HepG2 (cell line): ENCODE results near the gene CMTM4. TPM values are rescaled to one million over a fixed set of nuclear protein-coding genes. Genes with fewer than 3 reads are reported as not detected.
A peak's percentile ranks its signal among the peaks of the same experiment; 100 is the strongest.

Experiments
- CHD2 ChIP-seq: IDR thresholded peaks from 2 replicates; pipeline ENCODE4 v1.6.1; 2011; ENCODE audit warnings: low read depth, low read length, improper control_type of control experiment
- E2F5 ChIP-seq: sonication (generic); formaldehyde crosslinking; conservative IDR thresholded peaks from 2 replicates; pipeline ENCODE4 v1.4.0; 2020; ENCODE audit warnings: missing genetic modification reagents
- GATAD2A ChIP-seq: IDR thresholded peaks from 2 replicates; pipeline ENCODE4 v1.6.1; 2016
- HOXD1 ChIP-seq: sonication (generic); formaldehyde crosslinking; IDR thresholded peaks from 2 replicates; pipeline ENCODE4 v1.5.0; 2020; ENCODE audit warnings: missing genetic modification reagents
- IRF9 ChIP-seq: sonication (generic); formaldehyde crosslinking; IDR thresholded peaks from 2 replicates; pipeline ENCODE4 v1.8.0; 2022; ENCODE audit warnings: missing genetic modification reagents, mild to moderate bottlenecking, borderline replicate concordance
- KDM1A ChIP-seq: IDR thresholded peaks from 2 replicates; pipeline ENCODE4 v1.6.1; 2016; ENCODE audit warnings: missing compliant biosample characterization
- MYPOP ChIP-seq: sonication (generic); formaldehyde crosslinking; IDR thresholded peaks from 2 replicates; pipeline ENCODE4 v1.8.1; 2023; ENCODE audit warnings: mild to moderate bottlenecking, moderate library complexity, missing genetic modification reagents
- PHF8 ChIP-seq: sonication (generic); formaldehyde crosslinking; IDR thresholded peaks from 2 replicates; pipeline ENCODE4 v1.5.0; 2020; ENCODE audit warnings: missing genetic modification reagents
- TBX3 ChIP-seq: fragments of 450-650 bp; IDR thresholded peaks from 2 replicates; pipeline ENCODE4 v1.6.1; 2017; ENCODE audit warnings: antibody characterized with exemption, mild to moderate bottlenecking, inconsistent platforms, borderline replicate concordance
- ZBTB20 ChIP-seq: sonication (generic); formaldehyde crosslinking; IDR thresholded peaks from 2 replicates; pipeline ENCODE4 v1.8.1; 2023; ENCODE audit warnings: missing genetic modification reagents, low read depth, mild to moderate bottlenecking, borderline replicate concordance
- ZBTB7B ChIP-seq: sonication (generic); formaldehyde crosslinking; IDR thresholded peaks from 2 replicates; pipeline ENCODE4 v1.4.0; 2020; ENCODE audit warnings: missing genetic modification reagents
- ZFY ChIP-seq: sonication (generic); formaldehyde crosslinking; IDR thresholded peaks from 2 replicates; pipeline ENCODE4 v1.4.0; 2020; ENCODE audit warnings: missing genetic modification reagents
- ZHX1 ChIP-seq: sonication (generic); formaldehyde crosslinking; IDR thresholded peaks from 2 replicates; pipeline ENCODE4 v1.8.1; 2022; ENCODE audit warnings: low read depth, mild to moderate bottlenecking, missing genetic modification reagents
- ZNF501 ChIP-seq: sonication (generic); formaldehyde crosslinking; IDR thresholded peaks from 2 replicates; pipeline ENCODE4 v1.5.1; 2020; ENCODE audit warnings: mild to moderate bottlenecking, moderate library complexity, missing genetic modification reagents
- ZNF607 ChIP-seq: sonication (generic); formaldehyde crosslinking; IDR thresholded peaks from 2 replicates; pipeline ENCODE4 v1.5.1; 2020; ENCODE audit warnings: missing genetic modification reagents, mild to moderate bottlenecking, borderline replicate concordance
- ZNF777 ChIP-seq: sonication (generic); formaldehyde crosslinking; IDR thresholded peaks from 2 replicates; pipeline ENCODE4 v1.4.0; 2020; ENCODE audit warnings: missing genetic modification reagents
- ZNF782 ChIP-seq: sonication (generic); formaldehyde crosslinking; IDR thresholded peaks from 2 replicates; pipeline ENCODE4 v1.4.0; 2020; ENCODE audit warnings: missing genetic modification reagents, mild to moderate bottlenecking, borderline replicate concordance
- ZNF800 ChIP-seq: sonication (generic); formaldehyde crosslinking; IDR thresholded peaks from 2 replicates; pipeline ENCODE4 v1.4.0; 2020; ENCODE audit warnings: missing genetic modification reagents
- polyA plus RNA-seq, 8 experiments: library from polyadenylated mRNA; depleted of rRNA in 3 of 8; stranded (reverse) in 7 of 8; unstranded in 1 of 8; fragments of >200 nt; fragmentation: Illumina TruSeq in 4 of 8; extraction: Trizol in 4 of 8; gene quantifications; 2 replicates each; pipeline versions ENCODE4 v1.2.1 to v1.2.3, GENCODE V29; 2011 to 2016; ENCODE audit warnings: low read depth in 4 of 8, missing spikeins in 1 of 8, mixed read lengths in 1 of 8; ENCODE audit not compliant: insufficient read depth in 1 of 8
- total RNA-seq, 5 experiments: library from RNA; depleted of rRNA; stranded (reverse); fragments of >200 nt; fragmentation: Illumina TruSeq; extraction: Trizol; gene quantifications; 2 replicates each; pipeline ENCODE4 v1.2.3, GENCODE V29; 2016; ENCODE audit warnings: low read depth in 1 of 5
- TF ChIP-seq, protein P1 (sequence below): sonication (generic); formaldehyde crosslinking; IDR thresholded peaks from 2 replicates; pipeline ENCODE4 v1.4.0; 2020; ENCODE audit warnings: mild to moderate bottlenecking, missing genetic modification reagents, borderline replicate concordance

CMTM4 gene
- total and polyA plus RNA-seq, 2 of the 13 experiments (the other 11 are each of a cell fraction or from before 2014, with no cell fraction given) = 32.0 to 36.3 TPM

DNA sequence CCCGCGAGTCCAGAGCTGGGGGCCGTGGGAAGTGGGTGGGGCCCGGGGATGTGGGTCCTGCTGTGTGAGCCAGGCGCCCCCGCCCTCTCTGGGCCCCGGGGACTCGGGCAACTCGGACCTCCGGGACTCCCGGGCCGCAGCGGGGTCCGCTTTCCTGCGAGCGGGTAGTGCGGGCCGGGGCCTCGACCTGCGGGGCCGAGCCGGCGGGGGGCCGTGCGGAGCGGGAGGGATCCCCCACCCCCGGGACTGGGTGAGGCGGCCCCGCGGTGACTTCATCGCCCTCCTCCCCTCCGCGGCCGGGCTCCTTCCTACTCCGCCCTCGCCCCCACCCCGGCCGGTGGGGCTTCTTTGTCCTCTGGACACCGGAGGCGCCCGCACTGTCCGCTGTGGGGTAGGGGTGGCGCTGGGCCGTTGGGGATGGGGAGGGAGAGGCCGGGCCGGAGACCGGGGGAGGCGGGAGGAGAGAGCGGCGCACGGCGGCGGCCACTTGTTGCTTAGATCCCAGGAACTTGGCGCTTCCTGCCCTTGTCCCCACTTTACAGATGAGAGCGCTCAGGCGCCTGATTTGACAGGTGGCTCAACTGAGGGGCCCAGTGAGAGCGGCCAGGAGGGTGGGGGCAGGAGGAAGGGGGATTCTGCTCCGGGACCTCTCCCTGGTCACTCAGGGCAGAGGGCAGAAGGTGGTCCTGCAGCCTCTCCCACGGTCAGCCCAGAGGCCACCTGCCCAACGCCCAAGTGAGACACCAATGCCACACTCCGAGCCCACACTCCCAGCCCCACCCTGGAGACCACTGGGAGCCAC lies 91.2 kb downstream of the CMTM4 start (continued):
- TF ChIP-seq IRF9 (CRISPR knock-in tag) (peak; percentile 12; the same call in 1 of the 2 replicates), ZNF800 (CRISPR knock-in tag) (no peak), ZNF501 (CRISPR knock-in tag) (no peak), TBX3 (no peak), ZNF607 (peak; percentile 54; the same call in 1 of the 2 replicates), ZHX1 (CRISPR knock-in tag) (no peak), GATAD2A (CRISPR knock-in tag) (peak; percentile 22; the same call in 1 of the 2 replicates), HOXD1 (0 out of 2 replicates have a peak, but pooled peaks have one; percentile 15), E2F5 (CRISPR knock-in tag) (0 out of 2 replicates have a peak, but pooled peaks have one; percentile 12), PHF8 (CRISPR knock-in tag) (peak; percentile 35; the same call in 1 of the 2 replicates), ZFY (CRISPR knock-in tag) (peak; percentile 54; the same call in 1 of the 2 replicates), CHD2 (no peak), KDM1A (CRISPR knock-in tag) (no peak), ZBTB7B (CRISPR knock-in tag) (peak; percentile 18; the same call in 1 of the 2 replicates), ZBTB20 (CRISPR knock-in tag) (peak; percentile 24; the same call in 1 of the 2 replicates), MYPOP (CRISPR knock-in tag) (no peak), ZNF782 (CRISPR knock-in tag) (no peak), ZNF777 (CRISPR knock-in tag) (peak; percentile 79)
- TF ChIP-seq, protein P1, sequence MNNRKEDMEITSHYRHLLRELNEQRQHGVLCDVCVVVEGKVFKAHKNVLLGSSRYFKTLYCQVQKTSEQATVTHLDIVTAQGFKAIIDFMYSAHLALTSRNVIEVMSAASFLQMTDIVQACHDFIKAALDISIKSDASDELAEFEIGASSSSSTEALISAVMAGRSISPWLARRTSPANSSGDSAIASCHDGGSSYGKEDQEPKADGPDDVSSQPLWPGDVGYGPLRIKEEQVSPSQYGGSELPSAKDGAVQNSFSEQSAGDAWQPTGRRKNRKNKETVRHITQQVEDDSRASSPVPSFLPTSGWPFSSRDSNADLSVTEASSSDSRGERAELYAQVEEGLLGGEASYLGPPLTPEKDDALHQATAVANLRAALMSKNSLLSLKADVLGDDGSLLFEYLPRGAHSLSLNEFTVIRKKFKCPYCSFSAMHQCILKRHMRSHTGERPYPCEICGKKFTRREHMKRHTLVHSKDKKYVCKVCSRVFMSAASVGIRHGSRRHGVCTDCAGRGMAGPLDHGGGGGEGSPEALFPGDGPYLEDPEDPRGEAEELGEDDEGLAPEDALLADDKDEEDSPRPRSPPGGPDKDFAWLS (CRISPR knock-in tag) = peak; percentile 5; the same call in 1 of the 2 replicates
